Ascending aorta (tissue), 2 donors: Measurements from ENCODE around the gene TSACC. TPM values are rescaled to one million over a fixed set of nuclear protein-coding genes. Genes with fewer than 3 reads are reported as not detected.
A peak's percentile ranks its signal among the peaks of the same experiment; 100 is the strongest.
"Not testable (repeated sequence)": the region's sequence is repeated elsewhere in the genome, so short reads cannot be mapped to it uniquely, and the experiment has no call there.

Experiments
- DNase-seq, 2 donors: peaks; one replicate each; pipeline ENCODE4 v3.0.0-alpha.2; 2019; ENCODE audit warnings: low spot score in 2 of 2
- H3K27ac ChIP-seq, 2 donors: fragments of 200-600 bp; sonication (generic); one replicate each; pipeline ENCODE4 v1.5.1; 2016 to 2017; ENCODE audit warnings: mild to moderate bottlenecking in 1 of 2
- H3K27me3 ChIP-seq: fragments of 200-600 bp; sonication (generic); one replicate; pipeline ENCODE4 v1.5.1; 2017
- H3K36me3 ChIP-seq, 2 donors: fragments of 200-600 bp; sonication (generic); one replicate each; pipeline ENCODE4 v1.5.1; 2016
- H3K4me1 ChIP-seq, 2 donors: fragments of 200-600 bp; sonication (generic); one replicate each; pipeline ENCODE4 v1.5.1; 2016 to 2017; ENCODE audit warnings: mild to moderate bottlenecking in 1 of 2
- H3K4me3 ChIP-seq, 2 donors: fragments of 200-600 bp; sonication (generic); one replicate each; pipeline ENCODE4 v1.5.1; 2016 to 2017; ENCODE audit warnings: mild to moderate bottlenecking in 1 of 2
- H3K9me3 ChIP-seq, 2 donors: fragments of 200-600 bp; sonication (generic); one replicate each; pipeline ENCODE4 v1.5.1; 2016
- CTCF ChIP-seq, 3 experiments: fragments of 200-600 bp in 2 of 3; fragments of 450-650 bp in 1 of 3; sonication (generic) in 2 of 3; IDR thresholded peaks; one replicate each; pipeline ENCODE4 v1.5.1; 2016 to 2019; ENCODE audit warnings: antibody characterized with exemption in 3 of 3, mild to moderate bottlenecking in 1 of 3, moderate library complexity in 1 of 3
- intact Hi-C: fragments of 100-400 bp; cut with DNase I; formaldehyde crosslinking; loops from one replicate; pipeline ENCODE4 v1.15.1; 2023
- total RNA-seq: library from RNA; depleted of rRNA; stranded (reverse); fragments of >200 nt; gene quantifications from one replicate; pipeline ENCODE4 v1.1.0, GENCODE V29; 2016

TSACC gene
- total RNA-seq, 1 donor from 2014 or later, result not detected

GRCh38 chr1:156310962-156311361, 27.4 kb upstream of the TSACC start:
- DNase-seq, result no peak
- intact Hi-C loops, result no loop called here

GRCh38 chr1:156316909-156317308, 21.4 kb upstream of the TSACC start:
- Histone ChIP-seq H3K27me3 (no peaks in the 10 kb centered on the region), H3K36me3 (peaks cover 94 to 99% of the 10 kb centered on the region in 2 donors), H3K4me1 (no peaks in the 10 kb centered on the region), H3K9me3 (no peaks in the 10 kb centered on the region), H3K27ac (no peak overlapping the region), H3K4me3 (no peak overlapping the region)
- DNase-seq, result no peak
- intact Hi-C loops, result no loop called here
- no peak for TF ChIP-seq CTCF (IDR thresholded peaks at IDR 0.05)

More at GRCh38 chr1:156310962-156311361, 27.4 kb upstream of the TSACC start:
- Histone ChIP-seq H3K4me1 (no peaks in the 10 kb centered on the region), H3K27me3 (no peaks in the 10 kb centered on the region), H3K9me3 (no peaks in the 10 kb centered on the region), H3K27ac (no peak overlapping the region), H3K36me3 (peaks cover 75 to 95% of the 10 kb centered on the region in 2 donors), H3K4me3 (no peak overlapping the region)
- TF ChIP-seq CTCF (IDR thresholded peaks at IDR 0.05), result no peak

GRCh38 chr1:156319664-156320063, 18.7 kb upstream of the TSACC start:
- Histone ChIP-seq H3K36me3 (peaks cover 97 to 98% of the 10 kb centered on the region in 2 donors), H3K27me3 (no peaks in the 10 kb centered on the region), H3K4me3 (no peak overlapping the region), H3K27ac (no peak overlapping the region), H3K4me1 (no peaks in the 10 kb centered on the region), H3K9me3 (no peaks in the 10 kb centered on the region)
- DNase-seq, result no peak
- intact Hi-C loops, result no loop called here
- peak; percentile 8 to 53 (median 19) for TF ChIP-seq CTCF (IDR thresholded peaks at IDR 0.05)

GRCh38 chr1:156320560-156320959, 17.8 kb upstream of the TSACC start:
- Histone ChIP-seq H3K27ac (no peak overlapping the region), H3K36me3 (peaks cover 96% of the 10 kb centered on the region in 2 donors), H3K4me3 (no peak overlapping the region), H3K9me3 (no peaks in the 10 kb centered on the region), H3K4me1 (no peaks in the 10 kb centered on the region), H3K27me3 (no peaks in the 10 kb centered on the region)
- DNase-seq, result no peak
- TF ChIP-seq CTCF (IDR thresholded peaks at IDR 0.05), result no peak
- intact Hi-C loops, result no loop called here

- H3K27ac ChIP-seq, H3K9me3 ChIP-seq, H3K27me3 ChIP-seq, intact Hi-C loops, DNase-seq, H3K4me3 ChIP-seq, H3K4me1 ChIP-seq: not testable (repeated sequence)
- H3K36me3 ChIP-seq, result peaks cover 78 to 79% of the 10 kb centered on the region in 2 donors
These were observed 15.1 kb upstream of the TSACC start for GRCh38 chr1:156323179-156323578.

GRCh38 chr1:156336242-156336641, 2.1 kb upstream of the TSACC start:
- DNase-seq, result no peak
- no peak for TF ChIP-seq CTCF (IDR thresholded peaks at IDR 0.05)
- Histone ChIP-seq H3K27me3 (no peaks in the 10 kb centered on the region), H3K4me3 (peak overlapping the region; percentile 79 to 83), H3K9me3 (no peaks in the 10 kb centered on the region), H3K4me1 (peaks cover 13% of the 10 kb centered on the region in 2 donors), H3K36me3 (peaks cover 33 to 44% of the 10 kb centered on the region in 2 donors), H3K27ac (no peak overlapping the region)
- intact Hi-C loops, result loop anchor here (5.0 kb wide), 1 partner anchor 166 kb away; the partner anchor contains the start of gene MEF2D
